H1 (cell line): Measurements from ENCODE around the gene IL18RAP. TPM values are rescaled to one million over a fixed set of nuclear protein-coding genes. Genes with fewer than 3 reads are reported as not detected.

Source experiments
- CTCF ChIA-PET: fragments of 300-600 bp; sonication (Branson Sonifier 250); formaldehyde crosslinking; loops from one replicate; lab custom pipeline; 2021; ENCODE audit not compliant: partially characterized antibody; lab: Charles Lee
- POLR2A ChIA-PET: fragments of 300-600 bp; sonication (Branson Sonifier 250); formaldehyde crosslinking; loops from one replicate; lab custom pipeline; 2021; ENCODE audit warnings: inconsistent platforms; ENCODE audit not compliant: partially characterized antibody; lab: Charles Lee
- DNase-seq, 2 experiments: peaks; one replicate each; pipeline versions ENCODE4 v3.0.0 to v3.0.0-alpha.2; 2010 to 2022; ENCODE audit warnings: low spot score in 2 of 2, low read depth in 1 of 2, mixed read lengths in 1 of 2
- FAIRE-seq: peaks from 2 replicates; lab custom pipeline; 2011; peaks lifted over from hg19 to GRCh38; lab: Jason Lieb, UNC
- H2AFZ ChIP-seq: 2 replicates; pipeline ENCODE4 v1.8.1; 2012; ENCODE audit warnings: low read length, inconsistent platforms
- H2AK5ac ChIP-seq: 2 replicates; pipeline ENCODE4 v1.6.1; 2013; ENCODE audit warnings: low read depth, low read length
- H2BK120ac ChIP-seq: replicated peaks from 2 replicates; pipeline ENCODE3; 2013; ENCODE audit warnings: low read depth, low read length, inconsistent platforms
- H2BK12ac ChIP-seq: 2 replicates; pipeline ENCODE4 v1.6.1; 2013; ENCODE audit warnings: low read depth, low read length
- H2BK15ac ChIP-seq: 2 replicates; pipeline ENCODE4 v1.6.1; 2013; ENCODE audit warnings: low read length
- H2BK20ac ChIP-seq: 2 replicates; pipeline ENCODE4 v1.6.1; 2013; ENCODE audit warnings: low read length
- H2BK5ac ChIP-seq: 2 replicates; pipeline ENCODE4 v1.6.1; 2013; ENCODE audit warnings: low read depth, low read length
- H3K14ac ChIP-seq: 2 replicates; pipeline ENCODE4 v1.6.1; 2013; ENCODE audit warnings: inconsistent platforms; ENCODE audit not compliant: insufficient read length
- H3K18ac ChIP-seq: 2 replicates; pipeline ENCODE4 v1.6.1; 2013; ENCODE audit warnings: low read length; ENCODE audit errors: extremely low read depth
- H3K23ac ChIP-seq: 2 replicates; pipeline ENCODE4 v1.6.1; 2013; ENCODE audit warnings: inconsistent platforms; ENCODE audit not compliant: insufficient read length
- H3K23me2 ChIP-seq: 2 replicates; pipeline ENCODE4 v1.6.1; 2013; ENCODE audit warnings: low read depth, low read length
- H3K27ac ChIP-seq: 2 replicates; pipeline ENCODE4 v1.6.1; 2011; ENCODE audit warnings: low read depth, low read length, inconsistent platforms
- H3K27me3 ChIP-seq, 4 experiments: replicated peaks in 1 of 4; 1 replicate in 1 of 4; 2 replicates in 3 of 4; pipeline versions ENCODE4 v1.6.1 to v1.8.1; 2011 to 2013; ENCODE audit warnings: low read length in 3 of 4, mild to moderate bottlenecking in 3 of 4, inconsistent platforms in 2 of 4, mixed read lengths in 2 of 4, moderate library complexity in 1 of 4; ENCODE audit not compliant: control insufficient read depth in 3 of 4, insufficient read depth in 3 of 4; ENCODE audit errors: extremely low read depth in 1 of 4
- H3K36me3 ChIP-seq, 4 experiments: 2 replicates each; pipeline versions ENCODE4 v1.6.1 to v1.8.1; 2011 to 2013; ENCODE audit warnings: mild to moderate bottlenecking in 4 of 4, low read length in 3 of 4, moderate library complexity in 2 of 4, control low read depth in 1 of 4, inconsistent platforms in 1 of 4; ENCODE audit not compliant: insufficient read depth in 4 of 4, control insufficient read depth in 2 of 4
- H3K4ac ChIP-seq: replicated peaks from 2 replicates; pipeline ENCODE3; 2013; ENCODE audit warnings: low read length, low read depth, mixed read lengths, inconsistent platforms; ENCODE audit not compliant: insufficient read length
- H3K4me1 ChIP-seq, 4 experiments: replicated peaks in 1 of 4; 1 replicate in 1 of 4; 2 replicates in 3 of 4; pipeline versions ENCODE4 v1.6.1 to v1.8.1; 2011 to 2013; ENCODE audit warnings: low read length in 3 of 4, inconsistent platforms in 2 of 4, mixed read lengths in 1 of 4; ENCODE audit not compliant: insufficient read depth in 4 of 4, control insufficient read depth in 3 of 4
- H3K4me2 ChIP-seq, 2 experiments: 2 replicates each; pipeline versions ENCODE4 v1.6.1 to v1.8.1; 2011 to 2013; ENCODE audit warnings: low read depth in 2 of 2, low read length in 2 of 2, control low read depth in 1 of 2, inconsistent platforms in 1 of 2, mild to moderate bottlenecking in 1 of 2; ENCODE audit not compliant: insufficient read depth in 1 of 2
- H3K4me3 ChIP-seq, 4 experiments: fragments of 200-600, 300-600 bp in 1 of 4; sonication (generic), shearing (Covaris generic), sonication (Bioruptor Twin) in 1 of 4; 2 replicates each; pipeline versions ENCODE4 v1.5.1 to v1.8.1; 2011 to 2016; ENCODE audit warnings: low read length in 4 of 4, low read depth in 3 of 4, control low read depth in 2 of 4, inconsistent platforms in 2 of 4, mild to moderate bottlenecking in 2 of 4, mixed read lengths in 1 of 4, moderate library complexity in 1 of 4; ENCODE audit not compliant: insufficient read depth in 2 of 4; ENCODE audit errors: extremely low read depth in 1 of 4
- H3K56ac ChIP-seq: replicated peaks from 2 replicates; pipeline ENCODE3; 2013; ENCODE audit warnings: low read depth, mild to moderate bottlenecking, mixed read lengths, low read length, inconsistent platforms; ENCODE audit not compliant: insufficient read length
- H3K79me1 ChIP-seq: 2 replicates; pipeline ENCODE4 v1.6.1; 2013; ENCODE audit warnings: low read depth, low read length, control low read depth
- H3K79me2 ChIP-seq, 2 experiments: 2 replicates each; pipeline versions ENCODE4 v1.6.1 to v1.8.1; 2012 to 2013; ENCODE audit warnings: low read length in 2 of 2, mild to moderate bottlenecking in 2 of 2, inconsistent platforms in 1 of 2; ENCODE audit not compliant: insufficient read depth in 2 of 2, control insufficient read depth in 1 of 2
- H3K9ac ChIP-seq, 4 experiments: replicated peaks in 1 of 4; 1 replicate in 1 of 4; 2 replicates in 3 of 4; pipeline versions ENCODE4 v1.6.1 to v1.8.1; 2011 to 2013; ENCODE audit warnings: low read depth in 3 of 4, low read length in 3 of 4, control low read depth in 2 of 4, mild to moderate bottlenecking in 2 of 4, moderate library complexity in 2 of 4, inconsistent platforms in 1 of 4; ENCODE audit errors: extremely low read depth in 1 of 4
- H3K9me3 ChIP-seq, 2 experiments: 2 replicates each; pipeline versions ENCODE4 v1.6.1 to v1.8.1; 2012 to 2013; ENCODE audit warnings: mild to moderate bottlenecking in 2 of 2, moderate library complexity in 2 of 2, control low read depth in 1 of 2, inconsistent platforms in 1 of 2, low read depth in 1 of 2, low read length in 1 of 2, mixed read lengths in 1 of 2; ENCODE audit not compliant: insufficient read depth in 2 of 2
- H4K20me1 ChIP-seq, 2 experiments: replicated peaks in 1 of 2; 2 replicates each; pipeline versions ENCODE3 to v1.8.1; 2011 to 2013; ENCODE audit warnings: inconsistent platforms in 2 of 2, low read length in 2 of 2, mild to moderate bottlenecking in 1 of 2; ENCODE audit not compliant: insufficient read depth in 2 of 2, control insufficient read depth in 1 of 2
- H4K5ac ChIP-seq: 2 replicates; pipeline ENCODE4 v1.6.1; 2013; ENCODE audit warnings: low read length, low read depth, mixed read lengths, inconsistent platforms; ENCODE audit not compliant: insufficient read length
- H4K8ac ChIP-seq: 2 replicates; pipeline ENCODE4 v1.8.0; 2013; ENCODE audit warnings: mild to moderate bottlenecking, moderate library complexity, low read length, inconsistent platforms; ENCODE audit not compliant: insufficient read depth; ENCODE audit errors: extremely low read depth
- H4K91ac ChIP-seq: replicated peaks from 2 replicates; pipeline ENCODE3; 2013; ENCODE audit warnings: low read length, mixed read lengths, inconsistent platforms; ENCODE audit not compliant: insufficient read length
- BACH1 ChIP-seq: IDR thresholded peaks from 2 replicates; pipeline ENCODE4 v1.6.1; 2012; ENCODE audit warnings: low read length, improper control_type of control experiment
- BCL11A ChIP-seq, 2 experiments: IDR thresholded peaks; one replicate each; pipeline ENCODE4 v1.6.1; 2011; ENCODE audit warnings: low read depth in 2 of 2, low read length in 2 of 2, mild to moderate bottlenecking in 2 of 2
- CTBP2 ChIP-seq: IDR thresholded peaks from 2 replicates; pipeline ENCODE4 v1.7.0; 2011; ENCODE audit warnings: borderline replicate concordance, mild to moderate bottlenecking, moderate library complexity, mixed read lengths, low read length; ENCODE audit not compliant: insufficient read depth, insufficient read length
- NRF1 ChIP-seq: IDR thresholded peaks from 2 replicates; pipeline ENCODE4 v1.6.1; 2011; ENCODE audit warnings: mild to moderate bottlenecking, low read depth, low read length, improper control_type of control experiment
- SAP30 ChIP-seq: fragments of 300-600 bp; sonication (generic); IDR thresholded peaks from 2 replicates; pipeline ENCODE4 v1.7.1; 2012; ENCODE audit warnings: low read length, moderate library complexity, mild to moderate bottlenecking, inconsistent platforms; ENCODE audit not compliant: insufficient read depth, insufficient replicate concordance
- WGBS, 2 experiments: shearing (Covaris generic) in 1 of 2; methylation state at CpG; one replicate each; pipeline versions ENCODE4 v1.1.6 to v1.1.7; 2013 to 2015; ENCODE audit warnings: low lambda C conversion rate in 2 of 2, mixed read lengths in 2 of 2, inconsistent platforms in 1 of 2, low coverage in 1 of 2, missing lambda C conversion rate in 1 of 2; ENCODE audit not compliant: insufficient replicate concordance in 2 of 2, insufficient coverage in 1 of 2, insufficient read length in 1 of 2; ENCODE audit errors: extremely low coverage in 1 of 2, missing lambda C conversion rate in 1 of 2; 5-methylcytosine and 5-hydroxymethylcytosine counted together
- polyA plus RNA-seq, 7 experiments: library from polyadenylated mRNA; depleted of rRNA in 3 of 7; stranded (reverse) in 5 of 7; unstranded in 2 of 7; fragments of >200 nt in 5 of 7; fragments of 200-250 nt in 2 of 7; gene quantifications; 1 replicate in 5 of 7; 2 replicates in 1 of 7; 4 replicates in 1 of 7; pipeline versions ENCODE4 v1.2.1 to v1.2.3, GENCODE V29; 2011 to 2013; ENCODE audit warnings: missing spikeins in 2 of 7, mixed read lengths in 2 of 7
- total RNA-seq: library from RNA; stranded (reverse); fragmentation: NEBNext Ultra II Directional; extraction: Animal tissue kit (Norgen Biotek cat#: 25700); gene quantifications from 2 replicates; pipeline ENCODE4 v1.2.1, GENCODE V29; 2021

The IL18RAP gene
- total and polyA plus RNA-seq, 2 of the 8 experiments (the other 6 are each of a cell fraction or from before 2014, with no cell fraction given) = not detected

DNA sequence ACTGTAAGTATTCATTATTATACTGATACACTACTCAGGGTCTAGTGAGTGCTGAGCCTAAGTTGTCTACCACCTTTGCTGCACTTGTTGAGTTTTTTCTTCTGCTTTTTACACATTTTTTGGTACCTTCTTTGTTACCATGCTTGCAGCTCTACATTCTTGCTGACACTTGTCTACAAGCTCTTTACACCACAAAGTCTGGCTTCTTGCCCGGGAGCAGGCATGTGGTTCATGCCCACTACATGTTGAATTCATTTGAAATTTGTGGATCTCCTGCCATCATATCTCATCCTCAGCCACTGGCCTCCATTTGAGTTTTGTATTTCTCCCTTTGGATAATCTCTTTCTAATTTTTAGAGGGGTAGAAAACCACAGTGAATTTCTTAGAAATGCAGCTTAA lies 37.4 kb upstream of the IL18RAP start:
- Histone ChIP-seq H3K14ac (no peak overlapping the region), H3K79me1 (no peaks in the 10 kb centered on the region), H2AFZ (no peak overlapping the region), H3K4me2 (no peak overlapping the region), H4K8ac (no peak overlapping the region), H2BK15ac (no peak overlapping the region), H4K91ac (no peak overlapping the region), H3K23ac (no peak overlapping the region), H4K20me1 (no peaks in the 10 kb centered on the region), H3K27ac (no peak overlapping the region), H3K4me3 (no peak overlapping the region), H3K79me2 (no peaks in the 10 kb centered on the region), H2BK120ac (no peak overlapping the region), H2BK5ac (no peak overlapping the region), H3K27me3 (no peaks in the 10 kb centered on the region), H2AK5ac (no peak overlapping the region), H4K5ac (no peak overlapping the region), H3K4ac (no peak overlapping the region), H3K9ac (no peak overlapping the region), H3K4me1 (no peaks in the 10 kb centered on the region), H3K56ac (no peak overlapping the region), H3K36me3 (no peaks in the 10 kb centered on the region; a peak in 1 of 8 replicates), H3K9me3 (peaks cover 10 to 12% of the 10 kb centered on the region in 2 experiments; a peak in 2 of 4 replicates), H3K23me2 (no peaks in the 10 kb centered on the region; the same call in 1 of the 2 replicates), H3K18ac (no peak overlapping the region), H2BK12ac (no peak overlapping the region), H2BK20ac (no peak overlapping the region)
- ChIA-PET CTCF (interaction anchor here (1.5 kb wide), 1 partner anchor 57 kb away, joined by 3 read pairs; no protein-coding TSS in a partner anchor), POLR2A (no interaction called here)
- TF ChIP-seq NRF1 = no peak
- no peak for TF ChIP-seq SAP30
- no peak for TF ChIP-seq BCL11A (IDR thresholded peaks at IDR 0.05; ENCODE audit: low read depth in 2 of 2, low read length in 2 of 2)
- TF ChIP-seq CTBP2 = no peak
- no peak for TF ChIP-seq BACH1
- FAIRE-seq (no peak), DNase-seq (no peak)
- 95% methylated on average over 1 of the region's 1 CpG; no CpG with 5 or more reads in 1 of the 2 experiments for WGBS, 2 experiments
